Heart left ventricle (tissue), 13 donors: ENCODE measurements around the gene GADD45A.

Experiments used
- POLR2A ChIP-seq, 2 donors: fragments of 450-650 bp; IDR thresholded peaks; one replicate each; pipeline ENCODE4 v1.6.1; 2017; ENCODE audit warnings: antibody characterized with exemption in 2 of 2, mild to moderate bottlenecking in 2 of 2, moderate library complexity in 2 of 2
- TF ChIP-seq, protein P1 (sequence below), 12 donors: fragments of 200-600 bp; sonication (generic) in 4 of 12; IDR thresholded peaks; one replicate each; pipeline versions ENCODE4 v1.5.0 to v1.8.0; 2018 to 2022; ENCODE audit warnings: antibody characterized with exemption in 12 of 12, mild to moderate bottlenecking in 5 of 12
- donor health status: ischemic (EF 13 %, LVEDD 7.1; RV severe dilation, severe dysfunction).
- donor health status: DM: no; HTN: yes; CAD: no.
- donor health status: DM: no; HTN: no; CAD: no.
- donor health status: ischemic (EF 25% LVEDD 6.9; RV normal size, moderate dysfunction).
- donor health status: ischemic (EF 25% LVEDD 5.7; RV mildly dilated, moderate dysfunction).
- donor health status: ischemic (EF 35%, LVEDD 5.7; RV mildly dilated, moderate dysfunction).
- donor health status: nonischemic (EF 11% LVEDD 7.7; RV severe dilation, severe dysfunction).
- donor health status: DM: yes; HTN: yes; CAD: no.
- donor health status: PGD.
- donor health status: ischemic (EF 29% LVEDD 5.4; RV normal size, mild dysfunction).
- donor health status: nonischemic (EF 23%, LVEDD 6.1; RV moderate dilation, normal function).

DNA sequence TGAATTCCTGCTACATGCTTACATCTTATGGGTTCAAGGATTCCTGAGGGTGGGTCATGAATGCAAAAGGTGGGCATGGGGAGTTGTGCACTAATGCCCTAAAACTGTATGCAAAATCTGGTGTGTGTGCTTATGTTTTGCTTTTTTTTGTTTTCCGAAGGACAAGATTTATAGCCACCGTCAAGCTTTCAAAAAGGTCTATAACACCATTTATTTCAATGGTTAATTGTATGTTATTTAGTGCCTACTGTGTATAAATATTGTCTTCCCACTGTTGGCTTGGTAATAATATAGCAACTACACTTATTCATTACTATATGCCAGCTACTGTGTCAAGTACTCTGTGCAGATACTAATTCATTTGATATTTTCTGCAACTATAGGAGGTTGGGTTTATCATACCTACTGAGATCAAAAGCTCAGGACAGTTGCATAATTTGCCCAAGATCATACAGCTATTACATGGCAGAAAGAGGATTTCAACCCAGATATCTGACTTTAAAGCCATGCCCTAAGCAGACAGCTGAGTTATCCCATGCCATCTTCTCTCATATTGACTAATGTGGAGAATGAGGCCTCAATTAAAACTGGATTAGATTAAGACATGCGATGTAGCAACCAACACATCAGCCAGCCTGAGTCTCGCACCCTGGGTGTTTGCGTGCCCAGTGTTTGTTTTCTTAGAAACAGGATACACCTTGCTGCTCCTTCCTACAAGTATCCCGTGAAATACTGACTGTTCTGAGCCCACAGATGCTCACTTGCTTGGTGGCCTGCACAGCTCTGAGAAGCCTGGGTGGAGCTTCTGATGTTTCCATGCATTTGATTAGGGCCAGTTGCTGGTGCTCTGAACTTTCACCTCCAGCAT is 34.6 kb downstream of the GADD45A start:
- TF ChIP-seq, protein P1, sequence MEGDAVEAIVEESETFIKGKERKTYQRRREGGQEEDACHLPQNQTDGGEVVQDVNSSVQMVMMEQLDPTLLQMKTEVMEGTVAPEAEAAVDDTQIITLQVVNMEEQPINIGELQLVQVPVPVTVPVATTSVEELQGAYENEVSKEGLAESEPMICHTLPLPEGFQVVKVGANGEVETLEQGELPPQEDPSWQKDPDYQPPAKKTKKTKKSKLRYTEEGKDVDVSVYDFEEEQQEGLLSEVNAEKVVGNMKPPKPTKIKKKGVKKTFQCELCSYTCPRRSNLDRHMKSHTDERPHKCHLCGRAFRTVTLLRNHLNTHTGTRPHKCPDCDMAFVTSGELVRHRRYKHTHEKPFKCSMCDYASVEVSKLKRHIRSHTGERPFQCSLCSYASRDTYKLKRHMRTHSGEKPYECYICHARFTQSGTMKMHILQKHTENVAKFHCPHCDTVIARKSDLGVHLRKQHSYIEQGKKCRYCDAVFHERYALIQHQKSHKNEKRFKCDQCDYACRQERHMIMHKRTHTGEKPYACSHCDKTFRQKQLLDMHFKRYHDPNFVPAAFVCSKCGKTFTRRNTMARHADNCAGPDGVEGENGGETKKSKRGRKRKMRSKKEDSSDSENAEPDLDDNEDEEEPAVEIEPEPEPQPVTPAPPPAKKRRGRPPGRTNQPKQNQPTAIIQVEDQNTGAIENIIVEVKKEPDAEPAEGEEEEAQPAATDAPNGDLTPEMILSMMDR (IDR thresholded peaks at IDR 0.05): no peak
- no peak for TF ChIP-seq POLR2A (IDR thresholded peaks at IDR 0.05)
